Neural cell (in vitro differentiated cells): ENCODE results near the gene NCAPD2.

Experiments used
- EP300 ChIP-seq: fragments of 450-650 bp; conservative IDR thresholded peaks from 2 replicates; pipeline ENCODE4 v1.6.1; 2014; ENCODE audit warnings: antibody characterized with exemption, mild to moderate bottlenecking, moderate library complexity; ENCODE audit not compliant: poor library complexity, severe bottlenecking
- EZH2 ChIP-seq: fragments of 200-600, 300-800 bp; shearing (Covaris generic), sonication (generic); IDR thresholded peaks from 2 replicates; pipeline ENCODE4 v1.6.1; 2014; ENCODE audit warnings: antibody characterized with exemption, low read length, borderline replicate concordance, mild to moderate bottlenecking; ENCODE audit not compliant: insufficient read depth, poor library complexity, severe bottlenecking
- POLR2AphosphoS5 ChIP-seq: IDR thresholded peaks from 2 replicates; pipeline ENCODE4 v1.6.1; 2012
- TAF1 ChIP-seq: IDR thresholded peaks from 2 replicates; pipeline ENCODE4 v1.6.1; 2012; ENCODE audit warnings: low read depth
- TF ChIP-seq, protein P1 (sequence below): fragments of 450-650 bp; IDR thresholded peaks from 2 replicates; pipeline ENCODE4 v1.5.1; 2014; ENCODE audit warnings: antibody characterized with exemption, mild to moderate bottlenecking, moderate library complexity; ENCODE audit not compliant: poor library complexity, severe bottlenecking
- TF ChIP-seq, protein P2 (sequence below): IDR thresholded peaks from 2 replicates; pipeline ENCODE4 v1.6.1; 2012; ENCODE audit warnings: borderline replicate concordance

DNA sequence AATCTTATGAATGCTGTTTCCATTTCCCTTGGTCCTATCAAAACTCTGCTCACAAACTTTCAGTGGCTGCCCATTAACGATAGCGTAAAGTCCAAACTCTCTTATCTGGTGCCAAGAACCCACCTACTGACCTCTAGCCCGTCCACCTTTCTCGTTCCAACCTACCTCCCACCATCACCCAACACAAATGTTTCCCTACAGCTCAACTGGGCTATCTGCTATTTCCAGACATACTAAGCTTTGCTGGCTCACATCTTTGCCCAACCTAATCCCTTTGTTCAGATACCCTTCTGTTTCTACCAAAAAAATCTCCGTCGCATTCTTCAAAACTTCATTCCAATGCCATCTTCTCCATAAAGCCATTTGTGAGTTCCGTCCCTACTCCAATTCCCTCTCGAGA lies 81.7 kb downstream of the NCAPD2 start:
- TF ChIP-seq, protein P1, sequence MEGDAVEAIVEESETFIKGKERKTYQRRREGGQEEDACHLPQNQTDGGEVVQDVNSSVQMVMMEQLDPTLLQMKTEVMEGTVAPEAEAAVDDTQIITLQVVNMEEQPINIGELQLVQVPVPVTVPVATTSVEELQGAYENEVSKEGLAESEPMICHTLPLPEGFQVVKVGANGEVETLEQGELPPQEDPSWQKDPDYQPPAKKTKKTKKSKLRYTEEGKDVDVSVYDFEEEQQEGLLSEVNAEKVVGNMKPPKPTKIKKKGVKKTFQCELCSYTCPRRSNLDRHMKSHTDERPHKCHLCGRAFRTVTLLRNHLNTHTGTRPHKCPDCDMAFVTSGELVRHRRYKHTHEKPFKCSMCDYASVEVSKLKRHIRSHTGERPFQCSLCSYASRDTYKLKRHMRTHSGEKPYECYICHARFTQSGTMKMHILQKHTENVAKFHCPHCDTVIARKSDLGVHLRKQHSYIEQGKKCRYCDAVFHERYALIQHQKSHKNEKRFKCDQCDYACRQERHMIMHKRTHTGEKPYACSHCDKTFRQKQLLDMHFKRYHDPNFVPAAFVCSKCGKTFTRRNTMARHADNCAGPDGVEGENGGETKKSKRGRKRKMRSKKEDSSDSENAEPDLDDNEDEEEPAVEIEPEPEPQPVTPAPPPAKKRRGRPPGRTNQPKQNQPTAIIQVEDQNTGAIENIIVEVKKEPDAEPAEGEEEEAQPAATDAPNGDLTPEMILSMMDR: no peak
- TF ChIP-seq TAF1 (no peak), EP300 (no peak), POLR2AphosphoS5 (no peak), EZH2 (no peak)
- TF ChIP-seq, protein P2, sequence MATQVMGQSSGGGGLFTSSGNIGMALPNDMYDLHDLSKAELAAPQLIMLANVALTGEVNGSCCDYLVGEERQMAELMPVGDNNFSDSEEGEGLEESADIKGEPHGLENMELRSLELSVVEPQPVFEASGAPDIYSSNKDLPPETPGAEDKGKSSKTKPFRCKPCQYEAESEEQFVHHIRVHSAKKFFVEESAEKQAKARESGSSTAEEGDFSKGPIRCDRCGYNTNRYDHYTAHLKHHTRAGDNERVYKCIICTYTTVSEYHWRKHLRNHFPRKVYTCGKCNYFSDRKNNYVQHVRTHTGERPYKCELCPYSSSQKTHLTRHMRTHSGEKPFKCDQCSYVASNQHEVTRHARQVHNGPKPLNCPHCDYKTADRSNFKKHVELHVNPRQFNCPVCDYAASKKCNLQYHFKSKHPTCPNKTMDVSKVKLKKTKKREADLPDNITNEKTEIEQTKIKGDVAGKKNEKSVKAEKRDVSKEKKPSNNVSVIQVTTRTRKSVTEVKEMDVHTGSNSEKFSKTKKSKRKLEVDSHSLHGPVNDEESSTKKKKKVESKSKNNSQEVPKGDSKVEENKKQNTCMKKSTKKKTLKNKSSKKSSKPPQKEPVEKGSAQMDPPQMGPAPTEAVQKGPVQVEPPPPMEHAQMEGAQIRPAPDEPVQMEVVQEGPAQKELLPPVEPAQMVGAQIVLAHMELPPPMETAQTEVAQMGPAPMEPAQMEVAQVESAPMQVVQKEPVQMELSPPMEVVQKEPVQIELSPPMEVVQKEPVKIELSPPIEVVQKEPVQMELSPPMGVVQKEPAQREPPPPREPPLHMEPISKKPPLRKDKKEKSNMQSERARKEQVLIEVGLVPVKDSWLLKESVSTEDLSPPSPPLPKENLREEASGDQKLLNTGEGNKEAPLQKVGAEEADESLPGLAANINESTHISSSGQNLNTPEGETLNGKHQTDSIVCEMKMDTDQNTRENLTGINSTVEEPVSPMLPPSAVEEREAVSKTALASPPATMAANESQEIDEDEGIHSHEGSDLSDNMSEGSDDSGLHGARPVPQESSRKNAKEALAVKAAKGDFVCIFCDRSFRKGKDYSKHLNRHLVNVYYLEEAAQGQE: no peak
